PFSK-1 (cell line): ENCODE results near the gene ZCCHC24.

Source experiments
- FOXP2 ChIP-seq: optimal IDR thresholded peaks from 2 replicates; pipeline ENCODE3; 2011; ENCODE audit warnings: borderline replicate concordance, control low read depth, inconsistent platforms; ENCODE audit not compliant: insufficient read depth; ENCODE audit errors: extremely low read length, extremely low read depth
- POLR2AphosphoS5 ChIP-seq: IDR thresholded peaks from 2 replicates; pipeline ENCODE4 v1.6.1; 2012; ENCODE audit warnings: low read depth, mild to moderate bottlenecking, control low read depth, low read length, moderate library complexity
- SIN3A ChIP-seq: IDR thresholded peaks from 2 replicates; pipeline ENCODE4 v1.6.1; 2012; ENCODE audit warnings: mild to moderate bottlenecking, low read length, moderate library complexity, borderline replicate concordance; ENCODE audit not compliant: insufficient read depth
- TAF1 ChIP-seq: IDR thresholded peaks from 2 replicates; pipeline ENCODE4 v1.6.1; 2012; ENCODE audit warnings: low read length, control low read depth, borderline replicate concordance; ENCODE audit not compliant: insufficient read depth
- TF ChIP-seq, protein P1 (sequence below), 2 experiments: IDR thresholded peaks; 2 replicates each; pipeline versions ENCODE4 v1.6.1 to v1.8.0; 2011 to 2012; ENCODE audit warnings: low read depth in 2 of 2, low read length in 2 of 2, control low read depth in 1 of 2, inconsistent platforms in 1 of 2, mild to moderate bottlenecking in 1 of 2, moderate library complexity in 1 of 2; ENCODE audit not compliant: insufficient read depth in 1 of 2

Gene ZCCHC24

DNA sequence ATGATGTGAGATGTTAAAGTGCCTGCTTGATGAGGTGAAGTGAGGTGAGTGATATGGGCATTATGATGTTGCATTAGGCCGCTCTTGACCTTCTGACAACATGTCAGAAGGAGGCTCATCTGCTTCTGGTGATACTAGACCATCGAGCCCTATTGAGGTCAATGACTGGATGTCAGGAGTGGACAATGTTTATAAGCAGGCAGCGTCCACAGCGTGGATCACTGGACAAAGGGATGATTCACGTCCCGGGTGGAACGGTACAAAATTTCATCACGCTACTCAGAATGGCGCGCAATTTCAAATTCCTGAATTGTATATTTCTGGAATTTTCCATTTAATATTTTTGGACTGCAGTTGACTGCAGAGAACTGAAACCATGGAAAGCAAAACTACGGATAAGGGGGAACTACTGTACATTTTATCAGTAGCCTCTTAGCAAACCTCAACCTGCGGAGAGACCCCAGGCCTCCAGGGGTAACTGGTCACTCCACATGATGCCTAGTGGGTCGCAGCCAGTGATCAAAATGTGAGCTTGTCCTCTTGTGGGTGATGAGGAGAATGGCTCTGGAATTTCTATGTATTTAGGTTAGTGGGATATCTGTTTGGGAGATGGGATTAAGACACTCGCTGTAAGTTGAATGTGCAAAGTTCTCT is 5.7 kb upstream of the ZCCHC24 start:
- no peak for TF ChIP-seq SIN3A
- no peak for TF ChIP-seq FOXP2
- TF ChIP-seq, protein P1, sequence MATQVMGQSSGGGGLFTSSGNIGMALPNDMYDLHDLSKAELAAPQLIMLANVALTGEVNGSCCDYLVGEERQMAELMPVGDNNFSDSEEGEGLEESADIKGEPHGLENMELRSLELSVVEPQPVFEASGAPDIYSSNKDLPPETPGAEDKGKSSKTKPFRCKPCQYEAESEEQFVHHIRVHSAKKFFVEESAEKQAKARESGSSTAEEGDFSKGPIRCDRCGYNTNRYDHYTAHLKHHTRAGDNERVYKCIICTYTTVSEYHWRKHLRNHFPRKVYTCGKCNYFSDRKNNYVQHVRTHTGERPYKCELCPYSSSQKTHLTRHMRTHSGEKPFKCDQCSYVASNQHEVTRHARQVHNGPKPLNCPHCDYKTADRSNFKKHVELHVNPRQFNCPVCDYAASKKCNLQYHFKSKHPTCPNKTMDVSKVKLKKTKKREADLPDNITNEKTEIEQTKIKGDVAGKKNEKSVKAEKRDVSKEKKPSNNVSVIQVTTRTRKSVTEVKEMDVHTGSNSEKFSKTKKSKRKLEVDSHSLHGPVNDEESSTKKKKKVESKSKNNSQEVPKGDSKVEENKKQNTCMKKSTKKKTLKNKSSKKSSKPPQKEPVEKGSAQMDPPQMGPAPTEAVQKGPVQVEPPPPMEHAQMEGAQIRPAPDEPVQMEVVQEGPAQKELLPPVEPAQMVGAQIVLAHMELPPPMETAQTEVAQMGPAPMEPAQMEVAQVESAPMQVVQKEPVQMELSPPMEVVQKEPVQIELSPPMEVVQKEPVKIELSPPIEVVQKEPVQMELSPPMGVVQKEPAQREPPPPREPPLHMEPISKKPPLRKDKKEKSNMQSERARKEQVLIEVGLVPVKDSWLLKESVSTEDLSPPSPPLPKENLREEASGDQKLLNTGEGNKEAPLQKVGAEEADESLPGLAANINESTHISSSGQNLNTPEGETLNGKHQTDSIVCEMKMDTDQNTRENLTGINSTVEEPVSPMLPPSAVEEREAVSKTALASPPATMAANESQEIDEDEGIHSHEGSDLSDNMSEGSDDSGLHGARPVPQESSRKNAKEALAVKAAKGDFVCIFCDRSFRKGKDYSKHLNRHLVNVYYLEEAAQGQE (IDR thresholded peaks at IDR 0.05; ENCODE audit: insufficient read depth in 1 of 2, low read depth in 2 of 2, low read length in 2 of 2): no peak
- no peak for TF ChIP-seq POLR2AphosphoS5
- no peak for TF ChIP-seq TAF1

DNA sequence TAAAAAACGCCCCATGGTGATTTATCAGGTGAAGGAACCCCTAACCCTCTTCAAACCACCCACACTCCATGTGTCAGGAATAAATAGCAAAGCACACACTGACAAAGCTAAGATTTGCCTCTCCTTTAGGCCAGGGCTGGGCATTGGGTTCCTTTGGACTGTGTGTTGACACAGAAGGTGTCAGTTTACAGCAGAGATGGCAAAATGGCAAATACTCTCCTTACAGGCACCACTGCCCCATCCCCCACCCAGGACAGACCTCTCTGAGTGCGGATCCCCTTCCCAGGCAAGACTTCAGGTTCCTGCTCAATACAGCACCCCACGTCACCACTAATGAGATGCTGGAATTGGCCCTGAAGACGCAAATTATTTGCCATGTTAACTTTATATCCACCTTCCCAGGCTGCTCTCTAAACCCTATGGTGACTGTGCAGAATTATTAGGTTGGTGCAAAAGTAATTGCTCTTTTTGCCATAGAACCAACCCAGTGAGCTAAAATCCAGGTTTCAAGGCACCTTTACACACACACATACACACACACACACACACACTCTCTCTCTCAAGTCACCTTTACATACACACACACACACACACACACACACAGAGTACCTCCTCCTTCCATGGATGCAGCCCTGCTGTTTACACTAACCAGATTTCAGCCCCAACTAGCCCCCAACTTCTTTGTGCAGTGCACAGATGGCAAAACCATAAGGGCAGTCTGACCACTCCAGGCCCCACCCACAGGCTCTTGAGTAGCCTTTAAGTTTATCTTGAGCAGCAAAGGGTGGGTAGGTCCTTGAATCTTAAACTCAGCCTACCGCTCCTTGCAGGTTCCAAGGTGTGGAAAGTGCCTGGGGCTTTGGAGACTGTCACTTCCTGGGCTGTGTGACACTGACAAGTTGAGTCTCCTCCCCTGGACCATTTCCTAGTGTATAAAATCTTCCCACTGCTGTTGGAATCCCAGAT is 4.0 kb upstream of the ZCCHC24 start:
- TF ChIP-seq FOXP2: no peak
- TF ChIP-seq, protein P1 (IDR thresholded peaks at IDR 0.05; ENCODE audit: insufficient read depth in 1 of 2, low read depth in 2 of 2, low read length in 2 of 2): no peak

- TF ChIP-seq FOXP2 (no peak), TAF1 (no peak), SIN3A (no peak), POLR2AphosphoS5 (no peak)
- TF ChIP-seq, protein P1 (IDR thresholded peaks at IDR 0.05; ENCODE audit: insufficient read depth in 1 of 2, low read depth in 2 of 2, low read length in 2 of 2): no peak
These were observed 3.3 kb upstream of the ZCCHC24 start for GRCh38 chr10:79448732-79449049.

DNA sequence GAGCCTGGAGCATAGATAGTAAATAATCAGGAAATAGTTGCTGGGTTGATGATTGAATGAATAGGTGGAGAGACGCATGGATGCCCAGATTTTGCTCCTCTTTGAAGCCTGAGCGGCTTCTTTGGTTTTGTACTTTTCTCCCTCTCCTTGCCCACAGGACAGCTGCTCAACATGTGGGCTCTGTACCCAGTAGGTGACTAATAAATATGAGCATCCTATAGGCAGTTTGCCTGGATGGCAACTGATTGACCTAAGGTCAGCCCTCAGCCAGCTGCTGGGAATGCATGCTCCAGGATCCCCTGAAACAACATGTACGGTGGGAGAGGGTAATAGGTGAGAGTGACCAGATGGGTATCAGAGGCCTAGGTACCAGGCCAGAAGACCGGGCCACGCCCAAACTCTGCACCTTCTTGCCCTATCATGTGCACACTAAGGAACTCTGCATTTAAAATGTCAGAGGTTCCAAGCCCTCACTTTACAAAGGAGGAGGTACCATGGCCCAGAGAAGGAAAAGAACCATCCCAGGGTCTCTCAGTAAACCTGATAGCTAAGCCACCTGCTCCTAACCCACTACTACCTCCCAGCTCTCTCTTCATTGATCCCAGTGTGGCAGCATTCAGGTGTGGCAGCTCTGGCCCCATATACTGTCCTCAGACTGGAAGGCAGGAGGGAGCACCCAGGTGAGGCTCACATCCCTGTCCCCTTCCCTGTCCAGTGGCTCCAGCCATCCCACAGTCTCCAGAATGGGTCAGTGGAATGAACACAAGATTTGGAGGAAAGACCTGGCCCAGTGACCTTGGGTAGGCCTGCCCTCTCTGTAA is 2.7 kb upstream of the ZCCHC24 start:
- TF ChIP-seq, protein P1 (IDR thresholded peaks at IDR 0.05; ENCODE audit: insufficient read depth in 1 of 2, low read depth in 2 of 2, low read length in 2 of 2): no peak
- TF ChIP-seq FOXP2 (no peak), TAF1 (no peak), SIN3A (no peak), POLR2AphosphoS5 (no peak)
